MM.1S (cell line): ENCODE measurements around the gene DIP2B.
A peak's percentile ranks its signal among the peaks of the same experiment; 100 is the strongest.

ENCODE experiments used
- DNase-seq: peaks from one replicate; pipeline ENCODE4 v3.0.0-alpha.2; 2015
- H2AFZ ChIP-seq: fragments of 300-600 bp; sonication (generic); 2 replicates; pipeline ENCODE4 v1.6.0; 2016; ENCODE audit warnings: antibody characterized with exemption, low read length
- H3F3A ChIP-seq: fragments of 300-600 bp; sonication (generic); 2 replicates; pipeline ENCODE4 v1.6.1; 2016; ENCODE audit warnings: mild to moderate bottlenecking, antibody characterized with exemption, low read length, moderate library complexity, mixed read lengths; ENCODE audit not compliant: insufficient read depth
- H3K27ac ChIP-seq: fragments of 300-600 bp; sonication (generic); 2 replicates; pipeline ENCODE4 v1.5.1; 2016; ENCODE audit warnings: mild to moderate bottlenecking, low read length
- H3K27me3 ChIP-seq: fragments of 300-600 bp; sonication (generic); replicated peaks from 2 replicates; pipeline ENCODE4 v1.6.0; 2016; ENCODE audit warnings: low read length; ENCODE audit not compliant: insufficient read depth
- H3K36me3 ChIP-seq: fragments of 300-600 bp; sonication (generic); replicated peaks from 2 replicates; pipeline ENCODE4 v1.6.1; 2016; ENCODE audit warnings: mild to moderate bottlenecking, low read length, mixed read lengths; ENCODE audit not compliant: insufficient read depth
- H3K4me1 ChIP-seq: fragments of 300-600 bp; sonication (generic); 2 replicates; pipeline ENCODE4 v1.6.1; 2016; ENCODE audit warnings: low read length, mixed read lengths
- H3K4me2 ChIP-seq: fragments of 300-600 bp; sonication (generic); 2 replicates; pipeline ENCODE4 v1.6.0; 2016; ENCODE audit warnings: low read depth, low read length
- H3K4me3 ChIP-seq: fragments of 300-600 bp; sonication (generic); 2 replicates; pipeline ENCODE4 v1.5.1; 2016; ENCODE audit warnings: low read length, mixed read lengths
- H3K79me2 ChIP-seq: fragments of 300-600 bp; sonication (generic); 2 replicates; pipeline ENCODE4 v1.6.1; 2016; ENCODE audit warnings: mixed run types, low read length, mixed read lengths
- H3K9ac ChIP-seq: fragments of 300-600 bp; sonication (generic); 2 replicates; pipeline ENCODE4 v1.6.1; 2016; ENCODE audit warnings: low read length, mixed read lengths
- H3K9me2 ChIP-seq: fragments of 300-600 bp; sonication (generic); replicated peaks from 2 replicates; pipeline ENCODE4 v1.6.1; 2016; ENCODE audit warnings: mild to moderate bottlenecking, low read length, mixed read lengths; ENCODE audit not compliant: insufficient read depth
- H3K9me3 ChIP-seq: fragments of 300-600 bp; sonication (generic); replicated peaks from 2 replicates; pipeline ENCODE4 v1.6.1; 2016; ENCODE audit warnings: mild to moderate bottlenecking, low read length, mixed read lengths; ENCODE audit not compliant: insufficient read depth
- H4K20me1 ChIP-seq: fragments of 300-600 bp; sonication (generic); 2 replicates; pipeline ENCODE4 v1.6.1; 2016; ENCODE audit warnings: mild to moderate bottlenecking, low read length, moderate library complexity, mixed read lengths; ENCODE audit not compliant: insufficient read depth
- CTCF ChIP-seq: fragments of 300-600 bp; sonication (generic); IDR thresholded peaks from 2 replicates; pipeline ENCODE4 v1.5.1; 2016; ENCODE audit warnings: antibody characterized with exemption, low read length, mixed read lengths
- EZH2 ChIP-seq: fragments of 300-600 bp; sonication (generic); optimal IDR thresholded peaks from 2 replicates; pipeline ENCODE3; 2017; ENCODE audit warnings: low read depth, mild to moderate bottlenecking, antibody characterized with exemption, low read length, mixed read lengths
- EZH2phosphoT487 ChIP-seq: fragments of 300-600 bp; sonication (generic); IDR thresholded peaks from 2 replicates; pipeline ENCODE4 v1.6.1; 2018; ENCODE audit warnings: antibody characterized with exemption, low read length

Gene DIP2B

GRCh38 chr12:50508414-50508813, 3.6 kb downstream of the DIP2B start:
- H3K79me2 ChIP-seq: peaks cover 78% of the 10 kb centered on the region
- no peaks in the 10 kb centered on the region for H4K20me1 ChIP-seq
- H3K9ac ChIP-seq: no peak overlapping the region
- no peaks in the 10 kb centered on the region for H3K27me3 ChIP-seq
- no peak overlapping the region for H3K4me3 ChIP-seq
- DNase-seq: no peak
- no peak overlapping the region for H3K4me2 ChIP-seq
- no peaks in the 10 kb centered on the region; the same call in 1 of the 2 replicates for H3F3A ChIP-seq
- H3K4me1 ChIP-seq: peaks cover 12% of the 10 kb centered on the region
- no peaks in the 10 kb centered on the region for H3K36me3 ChIP-seq
- H3K9me3 ChIP-seq: no peaks in the 10 kb centered on the region
- TF ChIP-seq EZH2 (no peak), CTCF (no peak), EZH2phosphoT487 (no peak)
- H3K9me2 ChIP-seq: no peaks in the 10 kb centered on the region
- no peak overlapping the region for H2AFZ ChIP-seq
- no peak overlapping the region for H3K27ac ChIP-seq

GRCh38 chr12:50508970-50509663, 4.3 kb downstream of the DIP2B start:
- no peak overlapping the region for H3K4me3 ChIP-seq
- no peak for DNase-seq
- no peak overlapping the region for H2AFZ ChIP-seq
- H3K9me2 ChIP-seq: no peaks in the 10 kb centered on the region
- no peaks in the 10 kb centered on the region for H4K20me1 ChIP-seq
- H3K36me3 ChIP-seq: no peaks in the 10 kb centered on the region
- no peaks in the 10 kb centered on the region for H3K27me3 ChIP-seq
- no peak overlapping the region for H3K9ac ChIP-seq
- TF ChIP-seq CTCF: no peak
- no peak for TF ChIP-seq EZH2phosphoT487
- TF ChIP-seq EZH2: no peak
- peaks cover 13% of the 10 kb centered on the region for H3K4me1 ChIP-seq
- H3K9me3 ChIP-seq: no peaks in the 10 kb centered on the region
- H3F3A ChIP-seq: no peaks in the 10 kb centered on the region; the same call in 1 of the 2 replicates
- no peak overlapping the region for H3K4me2 ChIP-seq
- no peak overlapping the region for H3K27ac ChIP-seq
- H3K79me2 ChIP-seq: peaks cover 82% of the 10 kb centered on the region

GRCh38 chr12:50514526-50515276, 9.9 kb downstream of the DIP2B start:
- Histone ChIP-seq H3K27me3 (no peaks in the 10 kb centered on the region), H3K36me3 (no peaks in the 10 kb centered on the region), H3F3A (peaks cover 17% of the 10 kb centered on the region), H3K4me2 (peak overlapping the region; percentile 27), H2AFZ (no peak overlapping the region), H3K9me3 (no peaks in the 10 kb centered on the region), H3K9ac (no peak overlapping the region), H4K20me1 (no peaks in the 10 kb centered on the region), H3K79me2 (peaks cover 72% of the 10 kb centered on the region), H3K4me3 (no peak overlapping the region), H3K27ac (peak overlapping the region; percentile 31; the same call in 1 of the 2 replicates), H3K4me1 (peaks cover 32% of the 10 kb centered on the region), H3K9me2 (no peaks in the 10 kb centered on the region)
- TF ChIP-seq EZH2 (no peak), CTCF (no peak), EZH2phosphoT487 (no peak)
- peak; percentile 53 for DNase-seq
